ENCODE results near the gene YPEL2. TPM values are rescaled to one million over a fixed set of nuclear protein-coding genes. Genes with fewer than 3 reads are reported as not detected.
A peak's percentile ranks its signal among the peaks of the same experiment; 100 is the strongest.

YPEL2 gene
- total and polyA plus RNA-seq, 2 of the 13 experiments (the other 11 are each of a cell fraction or from before 2014, with no cell fraction given): 8.5 to 21.1 TPM

- TF ChIP-seq ELF1 (CRISPR knock-in tag; IDR thresholded peaks at IDR 0.05) (peak; percentile 50; the same call in 1 of the 2 replicates), SYNCRIP (IDR thresholded peaks at IDR 0.05; ENCODE audit: insufficient read depth, low read depth, low read length) (no peak), ERF (CRISPR knock-in tag; IDR thresholded peaks at IDR 0.05) (peak; percentile 28; the same call in 1 of the 2 replicates), RBM22 (optimal IDR thresholded peaks at IDR 0.05; ENCODE audit: low read length) (no peak), ZNF576 (CRISPR knock-in tag; IDR thresholded peaks at IDR 0.05) (no peak), ZNF441 (CRISPR knock-in tag; IDR thresholded peaks at IDR 0.05; ENCODE audit: borderline replicate concordance) (no peak), ZNF333 (CRISPR knock-in tag; IDR thresholded peaks at IDR 0.05; ENCODE audit: borderline replicate concordance) (no peak), ZNF318 (CRISPR knock-in tag; IDR thresholded peaks at IDR 0.05) (0 out of 2 replicates have a peak, but pooled peaks have one; percentile 42), ZNF3 (CRISPR knock-in tag; IDR thresholded peaks at IDR 0.05) (no peak)
- TF ChIP-seq, protein P1, sequence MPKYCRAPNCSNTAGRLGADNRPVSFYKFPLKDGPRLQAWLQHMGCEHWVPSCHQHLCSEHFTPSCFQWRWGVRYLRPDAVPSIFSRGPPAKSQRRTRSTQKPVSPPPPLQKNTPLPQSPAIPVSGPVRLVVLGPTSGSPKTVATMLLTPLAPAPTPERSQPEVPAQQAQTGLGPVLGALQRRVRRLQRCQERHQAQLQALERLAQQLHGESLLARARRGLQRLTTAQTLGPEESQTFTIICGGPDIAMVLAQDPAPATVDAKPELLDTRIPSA (CRISPR knock-in tag; IDR thresholded peaks at IDR 0.05; ENCODE audit: borderline replicate concordance): no peak
- TF ChIP-seq, protein P2, sequence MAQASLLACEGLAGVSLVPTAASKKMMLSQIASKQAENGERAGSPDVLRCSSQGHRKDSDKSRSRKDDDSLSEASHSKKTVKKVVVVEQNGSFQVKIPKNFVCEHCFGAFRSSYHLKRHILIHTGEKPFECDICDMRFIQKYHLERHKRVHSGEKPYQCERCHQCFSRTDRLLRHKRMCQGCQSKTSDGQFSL (CRISPR knock-in tag; IDR thresholded peaks at IDR 0.05): no peak
- TF ChIP-seq, protein P3, sequence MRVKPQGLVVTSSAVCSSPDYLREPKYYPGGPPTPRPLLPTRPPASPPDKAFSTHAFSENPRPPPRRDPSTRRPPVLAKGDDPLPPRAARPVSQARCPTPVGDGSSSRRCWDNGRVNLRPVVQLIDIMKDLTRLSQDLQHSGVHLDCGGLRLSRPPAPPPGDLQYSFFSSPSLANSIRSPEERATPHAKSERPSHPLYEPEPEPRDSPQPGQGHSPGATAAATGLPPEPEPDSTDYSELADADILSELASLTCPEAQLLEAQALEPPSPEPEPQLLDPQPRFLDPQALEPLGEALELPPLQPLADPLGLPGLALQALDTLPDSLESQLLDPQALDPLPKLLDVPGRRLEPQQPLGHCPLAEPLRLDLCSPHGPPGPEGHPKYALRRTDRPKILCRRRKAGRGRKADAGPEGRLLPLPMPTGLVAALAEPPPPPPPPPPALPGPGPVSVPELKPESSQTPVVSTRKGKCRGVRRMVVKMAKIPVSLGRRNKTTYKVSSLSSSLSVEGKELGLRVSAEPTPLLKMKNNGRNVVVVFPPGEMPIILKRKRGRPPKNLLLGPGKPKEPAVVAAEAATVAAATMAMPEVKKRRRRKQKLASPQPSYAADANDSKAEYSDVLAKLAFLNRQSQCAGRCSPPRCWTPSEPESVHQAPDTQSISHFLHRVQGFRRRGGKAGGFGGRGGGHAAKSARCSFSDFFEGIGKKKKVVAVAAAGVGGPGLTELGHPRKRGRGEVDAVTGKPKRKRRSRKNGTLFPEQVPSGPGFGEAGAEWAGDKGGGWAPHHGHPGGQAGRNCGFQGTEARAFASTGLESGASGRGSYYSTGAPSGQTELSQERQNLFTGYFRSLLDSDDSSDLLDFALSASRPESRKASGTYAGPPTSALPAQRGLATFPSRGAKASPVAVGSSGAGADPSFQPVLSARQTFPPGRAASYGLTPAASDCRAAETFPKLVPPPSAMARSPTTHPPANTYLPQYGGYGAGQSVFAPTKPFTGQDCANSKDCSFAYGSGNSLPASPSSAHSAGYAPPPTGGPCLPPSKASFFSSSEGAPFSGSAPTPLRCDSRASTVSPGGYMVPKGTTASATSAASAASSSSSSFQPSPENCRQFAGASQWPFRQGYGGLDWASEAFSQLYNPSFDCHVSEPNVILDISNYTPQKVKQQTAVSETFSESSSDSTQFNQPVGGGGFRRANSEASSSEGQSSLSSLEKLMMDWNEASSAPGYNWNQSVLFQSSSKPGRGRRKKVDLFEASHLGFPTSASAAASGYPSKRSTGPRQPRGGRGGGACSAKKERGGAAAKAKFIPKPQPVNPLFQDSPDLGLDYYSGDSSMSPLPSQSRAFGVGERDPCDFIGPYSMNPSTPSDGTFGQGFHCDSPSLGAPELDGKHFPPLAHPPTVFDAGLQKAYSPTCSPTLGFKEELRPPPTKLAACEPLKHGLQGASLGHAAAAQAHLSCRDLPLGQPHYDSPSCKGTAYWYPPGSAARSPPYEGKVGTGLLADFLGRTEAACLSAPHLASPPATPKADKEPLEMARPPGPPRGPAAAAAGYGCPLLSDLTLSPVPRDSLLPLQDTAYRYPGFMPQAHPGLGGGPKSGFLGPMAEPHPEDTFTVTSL (CRISPR knock-in tag; IDR thresholded peaks at IDR 0.05; ENCODE audit: borderline replicate concordance): peak; percentile 61; the same call in 1 of the 2 replicates
Observed at GRCh38 chr17:59330053-59330942, 1.2 kb upstream of the YPEL2 start (continued).
